DOHH2 (cell line): ENCODE results near the gene ATP5IF1.

Experiments used
- H3F3A ChIP-seq: fragments of 200-600 bp; sonication (generic), shearing (Covaris generic); 2 replicates; pipeline ENCODE4 v1.6.0; 2016; ENCODE audit warnings: antibody characterized with exemption, mild to moderate bottlenecking; ENCODE audit not compliant: control insufficient read depth, insufficient read depth
- H3K27ac ChIP-seq: fragments of 200-600 bp; sonication (generic); 2 replicates; pipeline ENCODE4 v1.5.1; 2014; ENCODE audit warnings: low read depth, mild to moderate bottlenecking, low read length, moderate library complexity
- H3K27me3 ChIP-seq: fragments of 200-600 bp; sonication (generic); 2 replicates; pipeline ENCODE4 v1.6.1; 2014; ENCODE audit warnings: mild to moderate bottlenecking, low read length, mixed read lengths; ENCODE audit not compliant: control insufficient read depth
- H3K36me3 ChIP-seq: fragments of 200-600 bp; sonication (generic); 2 replicates; pipeline ENCODE4 v1.6.1; 2014; ENCODE audit warnings: mild to moderate bottlenecking, low read length, moderate library complexity, mixed read lengths; ENCODE audit not compliant: control insufficient read depth
- H3K4me1 ChIP-seq: fragments of 200-600 bp; sonication (generic); 2 replicates; pipeline ENCODE4 v1.6.1; 2014; ENCODE audit warnings: mild to moderate bottlenecking, low read length, mixed read lengths; ENCODE audit not compliant: control insufficient read depth
- H3K4me2 ChIP-seq: fragments of 200-600 bp; sonication (generic); 2 replicates; pipeline ENCODE4 v1.6.0; 2014; ENCODE audit warnings: mild to moderate bottlenecking, low read length, moderate library complexity
- H3K4me3 ChIP-seq: fragments of 200-600 bp; sonication (generic); 2 replicates; pipeline ENCODE4 v1.5.1; 2014; ENCODE audit warnings: mild to moderate bottlenecking, low read length, mixed read lengths
- H3K79me2 ChIP-seq: fragments of 200-600 bp; sonication (generic); 2 replicates; pipeline ENCODE4 v1.6.1; 2014; ENCODE audit warnings: mild to moderate bottlenecking, low read length, mixed read lengths; ENCODE audit not compliant: control insufficient read depth
- H3K9me2 ChIP-seq: fragments of 200-600 bp; sonication (generic); replicated peaks from 2 replicates; pipeline ENCODE4 v1.6.1; 2014; ENCODE audit warnings: mild to moderate bottlenecking, low read length, mixed read lengths; ENCODE audit not compliant: control insufficient read depth
- H3K9me3 ChIP-seq: fragments of 200-600 bp; sonication (generic); 2 replicates; pipeline ENCODE4 v1.6.1; 2014; ENCODE audit warnings: antibody characterized with exemption, low read length, mixed read lengths; ENCODE audit not compliant: control insufficient read depth, insufficient read depth
- H4K20me1 ChIP-seq: fragments of 200-600 bp; sonication (generic); 2 replicates; pipeline ENCODE4 v1.6.0; 2014; ENCODE audit warnings: low read depth, mild to moderate bottlenecking, antibody characterized with exemption, low read length, moderate library complexity; ENCODE audit not compliant: control insufficient read depth, insufficient read depth
- CTCF ChIP-seq: fragments of 200-600 bp; sonication (generic); IDR thresholded peaks from one replicate; pipeline ENCODE4 v1.5.1; 2014; ENCODE audit warnings: antibody characterized with exemption, mild to moderate bottlenecking, low read depth, low read length; ENCODE audit not compliant: poor library complexity, severe bottlenecking
- EZH2phosphoT487 ChIP-seq: fragments of 200-600 bp; sonication (generic); IDR thresholded peaks from 2 replicates; pipeline ENCODE4 v1.6.1; 2017; ENCODE audit warnings: borderline replicate concordance, mild to moderate bottlenecking, antibody characterized with exemption, low read length, moderate library complexity, mixed read lengths

The ATP5IF1 gene

GRCh38 chr1:28272215-28272852 lies 36.4 kb downstream of the ATP5IF1 start:
- no peaks in the 10 kb centered on the region for H4K20me1 ChIP-seq

GRCh38 chr1:28273216-28273860 lies 37.4 kb downstream of the ATP5IF1 start:
- TF ChIP-seq EZH2phosphoT487 (no peak), CTCF (no peak)
- Histone ChIP-seq H3K79me2 (no peaks in the 10 kb centered on the region), H3K4me2 (no peak overlapping the region), H3K4me1 (no peaks in the 10 kb centered on the region), H3K36me3 (peaks cover 11% of the 10 kb centered on the region), H3K9me3 (no peaks in the 10 kb centered on the region), H3K4me3 (no peak overlapping the region), H4K20me1 (no peaks in the 10 kb centered on the region), H3F3A (0 out of 2 replicates have a peak, but pooled peaks cover 3% of the 10 kb centered on the region), H3K9me2 (no peaks in the 10 kb centered on the region), H3K27me3 (no peaks in the 10 kb centered on the region), H3K27ac (no peak overlapping the region)

More at GRCh38 chr1:28272215-28272852, 36.4 kb downstream of the ATP5IF1 start:
- peaks cover 11% of the 10 kb centered on the region for H3K36me3 ChIP-seq
- H3K4me3 ChIP-seq = no peak overlapping the region
- no peaks in the 10 kb centered on the region for H3K9me3 ChIP-seq
- no peaks in the 10 kb centered on the region for H3K9me2 ChIP-seq
- peaks cover 6% of the 10 kb centered on the region; the same call in 1 of the 2 replicates for H3K79me2 ChIP-seq
- H3K27me3 ChIP-seq = no peaks in the 10 kb centered on the region
- 0 out of 2 replicates have a peak, but pooled peaks cover 3% of the 10 kb centered on the region for H3F3A ChIP-seq
- H3K4me2 ChIP-seq = no peak overlapping the region
- H3K27ac ChIP-seq = no peak overlapping the region
- TF ChIP-seq EZH2phosphoT487 = no peak
- no peak for TF ChIP-seq CTCF
- no peaks in the 10 kb centered on the region for H3K4me1 ChIP-seq

- no peak for TF ChIP-seq EZH2phosphoT487
- TF ChIP-seq CTCF = no peak
- H3K9me2 ChIP-seq = no peaks in the 10 kb centered on the region
- no peaks in the 10 kb centered on the region for H3K79me2 ChIP-seq
- no peak overlapping the region for H3K4me2 ChIP-seq
- no peaks in the 10 kb centered on the region for H4K20me1 ChIP-seq
- no peaks in the 10 kb centered on the region for H3K9me3 ChIP-seq
- no peaks in the 10 kb centered on the region for H3F3A ChIP-seq
- H3K4me3 ChIP-seq = no peak overlapping the region
- H3K4me1 ChIP-seq = no peaks in the 10 kb centered on the region
- H3K27ac ChIP-seq = no peak overlapping the region
- H3K27me3 ChIP-seq = no peaks in the 10 kb centered on the region
- H3K36me3 ChIP-seq = peaks cover 22% of the 10 kb centered on the region
Observed at GRCh38 chr1:28278763-28279162, 42.8 kb downstream of the ATP5IF1 start.
